C4-2B (cell line): ENCODE data around the gene CAMK2N1.
A peak's percentile ranks its signal among the peaks of the same experiment; 100 is the strongest.

Experiments
- H3K27ac ChIP-seq: fragments of 450-650 bp; 2 replicates; pipeline ENCODE4 v1.5.1; 2017
- CTCF ChIP-seq: fragments of 450-650 bp; conservative IDR thresholded peaks from 2 replicates; pipeline ENCODE4 v1.5.1; 2017; ENCODE audit warnings: mild to moderate bottlenecking
- ZFX ChIP-seq: fragments of 450-650 bp; IDR thresholded peaks from 2 replicates; pipeline ENCODE4 v1.6.1; 2017

Gene CAMK2N1

GRCh38 chr1:20485527-20486456 lies at the start of gene CAMK2N1:
CAMK2N1 (minus strand) TSS chr1:20486210; CDS start chr1:20485379, 831 bp downstream.
- peak within 1 kb of the TSS; percentile 62 for H3K27ac ChIP-seq
- no peak for TF ChIP-seq CTCF
- no peak for TF ChIP-seq ZFX

GRCh38 chr1:20534659-20535417 lies 48.8 kb upstream of the CAMK2N1 start:
- TF ChIP-seq ZFX (no peak), CTCF (no peak)

GRCh38 chr1:20533635-20534034 lies 47.6 kb upstream of the CAMK2N1 start:
- H3K27ac ChIP-seq = no peak overlapping the region
- no peak for TF ChIP-seq CTCF
- TF ChIP-seq ZFX = no peak

More at GRCh38 chr1:20534659-20535417, 48.8 kb upstream of the CAMK2N1 start:
- no peak overlapping the region for H3K27ac ChIP-seq

GRCh38 chr1:20530901-20531300 lies 44.9 kb upstream of the CAMK2N1 start:
- H3K27ac ChIP-seq = no peak overlapping the region
- TF ChIP-seq CTCF (no peak), ZFX (no peak)

- no peak overlapping the region for H3K27ac ChIP-seq
- no peak for TF ChIP-seq ZFX
- TF ChIP-seq CTCF = no peak
Measured at GRCh38 chr1:20530306-20530705, 44.3 kb upstream of the CAMK2N1 start.

- no peak for TF ChIP-seq ZFX
- no peak for TF ChIP-seq CTCF
- no peak overlapping the region for H3K27ac ChIP-seq
Measured at GRCh38 chr1:20528221-20528620, 42.2 kb upstream of the CAMK2N1 start.

GRCh38 chr1:20526267-20526666 lies 40.3 kb upstream of the CAMK2N1 start:
- no peak overlapping the region for H3K27ac ChIP-seq
- TF ChIP-seq ZFX (no peak), CTCF (no peak)
